Activated CD4-positive, alpha-beta memory T cell treated with anti-CD3 and anti-CD28 coated beads, Interleukin-2, amount 10 ng/mL, durations not matched to agents 7 days and 5 days (primary cell): ENCODE data around the gene ATP8B1. TPM values are rescaled to one million over a fixed set of nuclear protein-coding genes. Genes with fewer than 3 reads are reported as not detected.

Experiments used
- CTCF ChIA-PET: fragments of 350-600 bp; sonication (Branson Sonifier 250); formaldehyde crosslinking; loops from one replicate; lab custom pipeline; 2021; ENCODE audit warnings: antibody characterized with exemption, inconsistent platforms; lab: Charles Lee
- POLR2A ChIA-PET: fragments of 350-600 bp; sonication (Branson Sonifier 250); formaldehyde crosslinking; loops from one replicate; lab custom pipeline; 2021; ENCODE audit warnings: antibody characterized with exemption; lab: Charles Lee
- DNase-seq: peaks from one replicate; pipeline ENCODE4 v3.0.0-alpha.2; 2020
- H3K27ac Mint-ChIP-seq: one replicate; pipeline ENCODE4 v1.8.0; 2021; ENCODE audit warnings: mild to moderate bottlenecking, mixed read lengths
- H3K27me3 Mint-ChIP-seq: one replicate; pipeline ENCODE4 v1.8.0; 2021; ENCODE audit warnings: mixed read lengths
- H3K36me3 Mint-ChIP-seq: one replicate; pipeline ENCODE4 v1.8.0; 2021; ENCODE audit warnings: low read depth, mixed read lengths
- H3K4me1 Mint-ChIP-seq: one replicate; pipeline ENCODE4 v1.8.0; 2021; ENCODE audit warnings: mixed read lengths
- H3K4me3 Mint-ChIP-seq: one replicate; pipeline ENCODE4 v1.8.0; 2021; ENCODE audit warnings: mild to moderate bottlenecking, mixed read lengths
- H3K9me3 Mint-ChIP-seq: one replicate; pipeline ENCODE4 v1.8.0; 2021; ENCODE audit warnings: mixed read lengths
- total RNA-seq, 2 experiments: library from RNA; stranded (reverse); gene quantifications; one replicate each; pipeline ENCODE4 v1.2.3, GENCODE V29; 2021

The ATP8B1 gene
- total RNA-seq, 2 experiments from 2014 or later = not detected

DNA sequence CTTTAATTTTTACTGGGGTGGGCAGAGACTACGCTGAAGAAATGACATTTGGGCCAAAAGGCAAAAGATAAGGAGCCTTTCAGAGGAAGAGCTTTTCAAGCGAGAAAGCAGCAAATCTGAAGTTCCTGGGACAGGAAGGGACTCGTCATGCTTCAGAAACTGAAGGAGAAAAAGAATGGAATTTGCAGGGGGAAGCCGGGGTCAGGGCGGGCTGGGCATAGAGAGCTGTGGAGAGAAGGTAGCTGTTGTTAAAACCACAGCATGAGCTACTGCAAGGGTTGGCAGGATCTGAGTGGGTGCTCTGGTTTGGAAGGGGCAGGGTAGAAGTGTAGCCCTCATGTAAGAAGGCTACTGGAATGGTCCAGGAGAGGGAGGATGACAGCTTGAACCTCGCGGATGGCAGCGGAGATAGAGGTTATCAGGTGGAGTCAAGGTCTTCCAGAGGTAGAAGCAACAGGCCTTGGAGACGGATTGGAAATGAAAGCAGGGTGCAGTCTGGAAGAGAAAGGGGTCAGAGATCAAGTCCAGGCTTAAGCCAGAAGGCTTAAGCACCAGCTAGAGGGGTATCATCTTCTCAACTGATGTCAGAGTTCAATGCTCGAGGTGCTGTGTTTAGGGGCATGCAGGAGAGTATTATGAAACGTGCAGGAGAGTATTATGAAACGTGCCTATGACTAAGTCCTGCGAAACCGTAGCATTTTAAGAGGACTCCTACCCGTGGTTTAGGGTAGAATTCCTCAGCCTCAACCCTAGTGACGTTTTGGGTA is 18.9 kb downstream of the ATP8B1 start:
- peaks cover 5% of the 10 kb centered on the region for H3K4me1 Mint-ChIP-seq

DNA sequence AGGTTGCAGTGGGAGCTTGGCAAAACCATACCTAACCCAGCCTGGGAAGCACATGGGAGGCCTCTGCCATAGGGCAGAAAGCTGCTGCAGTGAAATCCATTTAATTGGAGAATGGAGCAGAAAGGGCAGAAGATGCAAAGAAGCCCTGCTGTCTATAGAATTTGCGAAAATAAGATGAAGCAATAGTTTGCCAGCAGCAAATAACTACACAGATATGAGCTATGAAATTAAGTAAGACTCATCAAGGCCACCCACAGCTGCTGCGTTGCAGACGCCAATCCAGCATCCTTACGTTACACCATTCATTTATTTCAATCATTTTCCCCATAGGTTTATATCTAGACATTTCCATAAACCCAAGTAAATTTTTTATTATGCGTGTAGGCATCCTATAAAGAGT is 21.1 kb downstream of the ATP8B1 start:
- no peaks in the 10 kb centered on the region for H3K27me3 Mint-ChIP-seq
- POLR2A ChIA-PET = no interaction called here
- H3K4me3 Mint-ChIP-seq = no peak overlapping the region
- H3K4me1 Mint-ChIP-seq = peaks cover 5% of the 10 kb centered on the region
- CTCF ChIA-PET = no interaction called here
- DNase-seq = no peak
- no peaks in the 10 kb centered on the region for H3K9me3 Mint-ChIP-seq
- H3K27ac Mint-ChIP-seq = no peak overlapping the region
- H3K36me3 Mint-ChIP-seq = no peaks in the 10 kb centered on the region

More for the DNA sequence above, 18.9 kb downstream of the ATP8B1 start:
- CTCF ChIA-PET = no interaction called here
- POLR2A ChIA-PET = no interaction called here
- no peak for DNase-seq
- Mint-ChIP-seq H3K27ac (no peak overlapping the region), H3K9me3 (no peaks in the 10 kb centered on the region), H3K4me3 (no peak overlapping the region), H3K36me3 (no peaks in the 10 kb centered on the region), H3K27me3 (peaks cover 4% of the 10 kb centered on the region)

DNA sequence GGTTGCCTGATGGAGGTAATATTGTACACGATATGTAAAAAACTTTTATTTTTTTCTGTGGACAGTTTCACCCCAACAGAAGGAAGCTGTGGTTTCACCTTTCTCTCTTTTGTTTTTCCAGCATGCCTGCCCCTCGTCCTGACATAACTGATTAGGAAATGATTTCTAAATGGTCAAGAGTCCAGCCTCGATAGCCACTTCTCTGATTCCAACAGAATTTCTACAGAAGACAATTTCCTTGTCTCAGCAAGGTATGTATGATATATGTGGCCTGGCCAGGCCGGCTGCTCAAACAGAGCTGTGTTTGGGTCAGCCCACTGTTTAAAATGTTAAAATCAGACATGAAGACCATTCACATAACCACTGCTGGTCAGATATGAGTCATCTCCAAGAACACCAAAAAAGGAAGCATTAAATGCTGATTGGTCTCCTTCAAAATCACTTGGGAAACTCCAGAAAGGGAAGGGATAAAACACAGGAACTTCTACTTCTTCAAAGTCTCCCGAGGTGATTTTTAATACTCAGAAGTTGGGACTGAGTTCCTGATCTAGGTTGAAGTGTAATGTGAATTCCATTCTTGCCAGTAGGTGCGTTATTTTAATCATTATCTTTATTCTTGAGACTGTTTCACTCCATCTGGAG is 22.3 kb downstream of the ATP8B1 start:
- no peak for DNase-seq
- POLR2A ChIA-PET = no interaction called here
- no peaks in the 10 kb centered on the region for H3K9me3 Mint-ChIP-seq
- no peak overlapping the region for H3K27ac Mint-ChIP-seq
- no peaks in the 10 kb centered on the region for H3K36me3 Mint-ChIP-seq
- peaks cover 5% of the 10 kb centered on the region for H3K4me1 Mint-ChIP-seq
- CTCF ChIA-PET = no interaction called here
- H3K27me3 Mint-ChIP-seq = no peaks in the 10 kb centered on the region
- no peak overlapping the region for H3K4me3 Mint-ChIP-seq

DNA sequence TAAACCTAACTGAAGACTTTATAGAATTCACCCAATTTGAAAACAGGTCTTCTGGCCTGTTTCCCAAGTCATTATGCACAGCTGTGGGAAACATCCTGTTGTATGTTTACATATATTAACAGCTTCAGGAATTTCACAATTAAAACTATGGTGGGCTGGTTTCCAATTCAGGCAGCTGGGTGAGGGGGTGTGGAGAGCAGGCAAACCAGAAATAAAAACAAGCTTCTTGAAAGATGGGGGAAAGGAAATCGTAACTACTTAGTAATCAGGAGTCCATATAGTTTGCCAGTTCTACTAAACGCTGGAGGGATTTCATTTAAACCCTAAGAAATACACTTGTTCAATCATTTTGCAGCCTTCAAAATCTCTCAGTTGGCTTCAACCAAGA is 22.8 kb downstream of the ATP8B1 start:
- H3K9me3 Mint-ChIP-seq = no peaks in the 10 kb centered on the region
- H3K4me1 Mint-ChIP-seq = peaks cover 5% of the 10 kb centered on the region

DNA sequence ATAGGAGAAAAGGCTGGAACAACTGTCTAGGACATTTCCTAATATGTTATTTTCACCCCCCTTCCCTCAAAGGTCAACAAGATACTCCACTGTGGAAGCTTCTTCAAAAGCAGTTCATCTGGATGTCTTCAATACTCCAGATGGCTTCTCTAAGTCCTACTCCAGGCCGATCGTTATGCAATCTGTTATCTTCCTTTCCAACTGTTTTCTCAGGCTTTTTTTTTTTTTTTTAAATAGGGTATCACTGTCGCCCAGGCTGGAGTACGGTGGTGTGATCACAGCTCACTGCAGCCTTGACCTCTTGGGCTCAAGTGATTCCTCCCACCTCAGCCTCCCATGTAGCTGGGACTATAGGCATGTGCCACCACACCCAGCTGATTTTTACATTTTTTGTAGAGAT is 26.3 kb downstream of the ATP8B1 start:
- DNase-seq = no peak
- Mint-ChIP-seq H3K36me3 (no peaks in the 10 kb centered on the region), H3K9me3 (no peaks in the 10 kb centered on the region), H3K27ac (no peak overlapping the region), H3K4me3 (no peak overlapping the region), H3K27me3 (no peaks in the 10 kb centered on the region), H3K4me1 (peaks cover 5% of the 10 kb centered on the region)
- POLR2A ChIA-PET = no interaction called here
- CTCF ChIA-PET = no interaction called here

More for the DNA sequence above, 22.8 kb downstream of the ATP8B1 start:
- DNase-seq = no peak
- no peak overlapping the region for H3K27ac Mint-ChIP-seq
- ChIA-PET CTCF (no interaction called here), POLR2A (no interaction called here)
- no peak overlapping the region for H3K4me3 Mint-ChIP-seq
- no peaks in the 10 kb centered on the region for H3K27me3 Mint-ChIP-seq
- H3K36me3 Mint-ChIP-seq = no peaks in the 10 kb centered on the region

DNA sequence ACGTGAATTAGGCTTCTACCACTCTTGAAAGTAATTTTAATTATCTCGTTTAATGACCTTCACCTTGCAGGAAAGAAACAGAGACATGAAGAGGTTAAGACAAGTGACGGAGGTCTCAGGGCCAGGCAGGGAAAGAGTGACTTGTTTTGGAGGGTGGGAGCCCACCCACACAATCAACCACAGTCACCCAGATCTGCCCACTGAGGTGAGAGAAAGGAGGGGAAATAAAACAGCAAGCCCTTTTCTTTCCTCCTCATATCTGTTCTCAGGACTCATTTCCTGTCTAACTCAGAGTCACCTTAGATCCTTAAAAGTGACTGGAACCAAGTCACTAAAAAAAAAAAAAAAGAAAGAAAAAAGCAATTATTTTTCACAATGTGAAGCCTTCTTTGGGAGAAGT is 26.8 kb downstream of the ATP8B1 start:
- Mint-ChIP-seq H3K27me3 (no peaks in the 10 kb centered on the region), H3K36me3 (no peaks in the 10 kb centered on the region), H3K27ac (no peak overlapping the region), H3K9me3 (no peaks in the 10 kb centered on the region), H3K4me1 (peaks cover 5% of the 10 kb centered on the region), H3K4me3 (no peak overlapping the region)
- ChIA-PET CTCF (no interaction called here), POLR2A (no interaction called here)
- no peak for DNase-seq

DNA sequence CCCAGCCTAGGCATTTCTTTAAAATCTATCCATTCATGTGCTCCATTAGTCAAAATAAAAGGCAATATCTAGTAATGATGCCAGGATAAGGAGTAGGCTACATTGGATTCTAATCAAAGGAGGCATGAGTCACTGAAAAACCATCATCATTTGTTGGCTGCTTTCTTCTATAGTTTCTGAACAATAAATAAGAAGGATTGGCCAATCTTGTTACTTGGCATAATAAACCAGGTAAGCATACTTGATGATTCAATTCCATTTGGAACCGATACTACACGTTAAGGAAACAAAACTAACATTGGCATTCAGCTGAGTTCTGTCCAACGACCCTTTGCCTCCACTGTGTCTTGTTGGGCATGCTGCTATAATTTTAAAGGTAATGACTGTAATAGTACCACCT is 27.2 kb downstream of the ATP8B1 start:
- no peaks in the 10 kb centered on the region for H3K9me3 Mint-ChIP-seq
- H3K4me3 Mint-ChIP-seq = no peak overlapping the region
- H3K4me1 Mint-ChIP-seq = peaks cover 5% of the 10 kb centered on the region
- no peak for DNase-seq
- POLR2A ChIA-PET = no interaction called here
- no peak overlapping the region for H3K27ac Mint-ChIP-seq
- no peaks in the 10 kb centered on the region for H3K36me3 Mint-ChIP-seq
- H3K27me3 Mint-ChIP-seq = no peaks in the 10 kb centered on the region
- CTCF ChIA-PET = no interaction called here

DNA sequence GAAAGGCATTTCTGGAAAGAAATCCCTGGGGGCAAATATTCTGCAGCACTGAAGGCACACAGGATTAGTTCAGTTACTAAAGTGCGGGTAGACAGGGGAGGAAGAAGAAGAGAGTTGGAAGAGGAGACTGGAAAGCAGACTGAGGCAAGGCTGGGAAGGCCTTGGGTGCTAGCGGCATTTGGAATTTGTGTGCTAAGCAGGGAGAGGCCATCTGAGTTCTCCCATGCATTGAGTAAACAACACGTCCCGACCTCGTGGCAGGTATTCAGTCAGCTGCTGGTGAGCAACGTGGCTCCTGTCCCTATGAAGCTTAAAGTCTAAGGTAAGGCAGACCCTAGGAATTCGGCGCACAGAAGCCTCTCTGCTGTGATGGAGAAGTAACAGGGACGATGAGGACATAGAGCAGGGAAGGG is 30.7 kb downstream of the ATP8B1 start:
- CTCF ChIA-PET = no interaction called here
- no peak overlapping the region for H3K27ac Mint-ChIP-seq
- no peak for DNase-seq

DNA sequence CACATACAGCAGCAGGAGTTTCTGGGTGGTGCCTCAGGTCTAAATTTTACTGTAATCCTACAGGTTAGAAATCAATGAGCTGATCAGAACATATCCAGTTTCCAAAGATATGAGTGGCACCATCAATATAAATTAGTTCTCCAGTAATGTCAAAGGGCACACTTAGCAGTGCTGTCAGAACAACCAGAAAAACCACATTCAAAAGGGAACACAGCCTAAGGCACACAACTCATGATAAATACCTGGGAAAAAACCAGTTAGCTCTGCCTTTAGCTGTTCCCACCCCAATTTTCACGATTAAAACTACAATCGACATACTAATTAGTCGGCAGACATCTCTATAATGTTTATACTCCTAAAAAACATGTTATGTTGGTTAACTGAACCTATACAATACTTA is 31.5 kb downstream of the ATP8B1 start:
- H3K27ac Mint-ChIP-seq = no peak overlapping the region
- no peak overlapping the region for H3K4me3 Mint-ChIP-seq
- H3K4me1 Mint-ChIP-seq = no peaks in the 10 kb centered on the region
- ChIA-PET POLR2A (no interaction called here), CTCF (no interaction called here)
- H3K36me3 Mint-ChIP-seq = no peaks in the 10 kb centered on the region
- H3K27me3 Mint-ChIP-seq = no peaks in the 10 kb centered on the region
- DNase-seq = no peak
- H3K9me3 Mint-ChIP-seq = no peaks in the 10 kb centered on the region

More for the DNA sequence above, 30.7 kb downstream of the ATP8B1 start:
- POLR2A ChIA-PET = no interaction called here
- Mint-ChIP-seq H3K27me3 (no peaks in the 10 kb centered on the region), H3K36me3 (no peaks in the 10 kb centered on the region), H3K4me1 (no peaks in the 10 kb centered on the region), H3K9me3 (no peaks in the 10 kb centered on the region), H3K4me3 (no peak overlapping the region)

DNA sequence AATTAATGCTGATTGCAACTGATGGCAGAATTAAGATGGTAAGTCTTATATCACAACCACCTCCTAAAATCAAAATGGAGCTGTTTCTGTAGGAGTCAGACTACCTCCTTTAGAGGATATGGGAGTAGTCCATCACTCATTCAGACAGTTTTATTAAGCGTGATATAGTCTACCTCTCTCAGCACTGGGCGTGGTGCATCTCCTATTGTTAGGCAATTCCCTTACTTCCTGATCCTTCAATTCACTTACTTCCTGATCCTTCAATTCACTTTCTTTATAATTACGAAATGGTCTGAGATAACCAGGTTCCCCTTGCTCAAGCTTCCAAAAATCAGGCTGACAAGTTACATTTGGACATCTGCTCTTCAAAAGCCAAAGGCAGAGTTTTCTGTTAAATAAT is 31.9 kb downstream of the ATP8B1 start:
- no peaks in the 10 kb centered on the region for H3K27me3 Mint-ChIP-seq
- H3K4me1 Mint-ChIP-seq = no peaks in the 10 kb centered on the region
- H3K4me3 Mint-ChIP-seq = no peak overlapping the region
- H3K27ac Mint-ChIP-seq = no peak overlapping the region
- CTCF ChIA-PET = no interaction called here
- no peaks in the 10 kb centered on the region for H3K9me3 Mint-ChIP-seq
- DNase-seq = no peak
- H3K36me3 Mint-ChIP-seq = no peaks in the 10 kb centered on the region
- POLR2A ChIA-PET = no interaction called here

DNA sequence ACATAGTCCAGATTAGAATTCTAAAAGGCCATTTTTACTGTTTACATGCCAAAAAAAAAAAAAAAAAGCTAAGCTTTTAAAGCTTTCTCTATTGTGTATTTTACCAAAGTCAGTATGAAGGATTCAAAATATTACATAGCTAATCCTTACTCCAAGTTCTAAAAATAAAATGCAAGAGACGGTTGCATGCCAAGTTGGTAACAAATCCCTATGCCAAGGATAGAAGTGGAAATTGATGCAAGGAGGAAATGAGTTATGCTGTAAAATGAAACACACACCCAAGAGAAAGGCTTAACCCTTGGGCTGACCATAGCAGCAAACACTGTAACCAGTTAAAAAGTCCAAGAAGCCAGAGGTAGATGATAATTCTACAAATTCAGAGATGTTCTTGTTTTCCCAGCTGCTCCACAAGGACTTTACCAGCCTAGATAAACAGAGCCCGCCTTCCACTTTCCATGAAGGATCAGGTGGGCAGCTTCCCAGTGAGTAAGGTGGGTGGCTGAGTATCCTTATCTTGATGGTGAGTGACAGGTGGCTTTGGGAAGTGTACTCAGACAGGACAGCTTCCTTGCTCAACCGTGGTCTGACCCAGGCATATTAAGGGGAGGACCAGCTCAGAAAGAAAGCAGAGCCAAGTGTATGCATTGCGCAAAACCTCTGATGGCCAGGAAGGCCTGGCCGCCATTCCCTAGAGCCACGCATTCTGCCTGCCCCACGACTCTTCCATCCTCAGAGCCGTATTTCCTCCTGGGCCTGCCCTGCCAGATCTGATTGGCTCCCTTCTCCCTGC is 34.4 kb downstream of the ATP8B1 start:
- H3K36me3 Mint-ChIP-seq = no peaks in the 10 kb centered on the region
- POLR2A ChIA-PET = no interaction called here
- CTCF ChIA-PET = no interaction called here
- no peaks in the 10 kb centered on the region for H3K9me3 Mint-ChIP-seq
- DNase-seq = no peak
- no peaks in the 10 kb centered on the region for H3K4me1 Mint-ChIP-seq
- H3K27me3 Mint-ChIP-seq = no peaks in the 10 kb centered on the region
- no peak overlapping the region for H3K4me3 Mint-ChIP-seq
- no peak overlapping the region for H3K27ac Mint-ChIP-seq

DNA sequence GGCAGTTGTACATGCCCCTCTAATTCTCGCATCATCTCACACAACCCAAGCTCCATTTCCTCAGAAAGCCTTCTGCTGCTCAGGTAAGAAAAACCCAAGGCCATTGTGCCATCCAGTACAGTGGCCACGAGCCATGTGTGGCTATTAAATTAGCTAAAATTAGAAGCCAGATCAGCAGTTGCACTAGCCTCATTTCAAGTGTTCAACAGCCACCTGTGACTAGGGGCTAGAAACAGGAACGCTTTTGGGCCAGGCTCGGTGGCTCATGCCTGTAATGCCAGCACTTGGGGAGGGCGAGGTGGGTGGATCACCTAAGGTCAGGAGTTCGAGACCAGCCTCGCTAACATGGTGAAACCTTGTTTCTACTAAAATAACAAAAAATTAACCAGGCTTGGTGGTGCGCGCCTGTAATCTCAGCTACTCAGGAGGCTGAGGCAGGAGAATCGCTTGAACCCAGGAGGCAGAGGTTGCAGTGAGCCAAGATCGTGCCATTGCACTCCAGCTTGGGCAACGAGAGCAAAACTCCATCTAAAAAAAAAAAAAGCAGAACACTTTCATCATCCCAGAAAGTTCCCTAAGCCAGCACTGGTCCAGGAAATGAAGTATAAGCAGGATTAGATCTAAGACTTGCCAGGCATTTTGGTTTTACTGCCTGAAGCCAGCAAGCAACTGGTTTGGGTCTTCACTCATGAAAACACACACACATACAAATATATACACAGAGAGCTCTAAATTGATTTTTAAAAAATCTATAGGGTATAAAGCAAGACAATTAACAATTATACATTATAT is 35.7 kb downstream of the ATP8B1 start:
- Mint-ChIP-seq H3K9me3 (no peaks in the 10 kb centered on the region), H3K36me3 (no peaks in the 10 kb centered on the region), H3K4me3 (no peak overlapping the region), H3K27ac (no peak overlapping the region), H3K4me1 (no peaks in the 10 kb centered on the region), H3K27me3 (no peaks in the 10 kb centered on the region)
- DNase-seq = no peak
- POLR2A ChIA-PET = no interaction called here
- CTCF ChIA-PET = no interaction called here

DNA sequence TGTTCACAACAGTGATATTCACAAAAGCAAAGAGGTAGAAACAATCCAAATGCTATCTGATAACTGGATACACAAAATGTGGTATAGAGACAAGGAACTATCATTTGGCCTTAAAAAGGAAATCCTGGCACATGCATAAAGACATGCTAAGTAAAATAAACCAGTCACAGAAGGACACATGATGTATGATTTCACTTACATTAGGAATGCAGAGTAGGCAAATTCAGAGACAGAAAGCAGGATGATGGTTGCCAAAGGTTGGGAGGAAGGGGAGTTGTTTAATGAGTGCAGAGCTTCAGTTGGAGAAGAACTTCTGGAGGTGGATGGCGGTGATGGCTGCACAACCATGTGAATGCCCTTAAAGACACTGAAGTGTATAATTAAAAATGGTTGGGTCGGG is 38.1 kb downstream of the ATP8B1 start:
- Mint-ChIP-seq H3K36me3 (no peaks in the 10 kb centered on the region), H3K27ac (no peak overlapping the region), H3K9me3 (no peaks in the 10 kb centered on the region), H3K4me3 (no peak overlapping the region), H3K27me3 (no peaks in the 10 kb centered on the region), H3K4me1 (no peaks in the 10 kb centered on the region)
- no peak for DNase-seq
- ChIA-PET CTCF (no interaction called here), POLR2A (no interaction called here)
